Measurements from ENCODE around the gene LDLRAD3.

LDLRAD3 gene

DNA sequence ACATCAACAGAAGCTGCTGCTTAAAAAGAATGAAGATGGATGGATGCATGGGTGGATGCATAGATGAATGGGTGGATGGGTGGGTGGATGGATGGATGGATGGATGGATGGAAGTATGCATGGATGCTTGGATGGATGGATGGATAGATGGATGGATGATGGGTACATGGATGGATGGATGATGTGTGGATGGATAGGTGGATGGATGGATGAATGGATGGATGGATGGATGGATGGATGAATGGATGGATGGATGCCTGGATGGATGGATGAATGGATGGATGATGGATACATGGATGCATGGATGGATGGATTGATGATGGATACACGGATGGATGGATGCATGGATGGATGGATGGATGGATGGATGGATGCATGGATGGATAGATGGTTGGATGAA is 110.8 kb downstream of the LDLRAD3 start:
- Histone ChIP-seq H3K4me2 (ENCODE audit: low read depth, low read length, poor library complexity, severe bottlenecking) (no peak overlapping the region), H3K27me3 (ENCODE audit: insufficient read depth, low read length, poor library complexity, severe bottlenecking) (no peaks in the 10 kb centered on the region), H3K9ac (ENCODE audit: low read depth, low read length, poor library complexity, severe bottlenecking) (no peak overlapping the region), H3F3A (ENCODE audit: low read depth) (no peaks in the 10 kb centered on the region), H3K79me2 (ENCODE audit: insufficient read depth, low read length) (no peaks in the 10 kb centered on the region), H3K9me2 (replicated peaks; ENCODE audit: low read depth, low read length) (no peaks in the 10 kb centered on the region), H3K36me3 (ENCODE audit: insufficient read depth, low read length) (no peaks in the 10 kb centered on the region), H4K20me1 (ENCODE audit: insufficient read depth, low read length, poor library complexity, severe bottlenecking) (no peaks in the 10 kb centered on the region), H3K4me3 (ENCODE audit: low read length, poor library complexity, severe bottlenecking) (no peak overlapping the region), H2AFZ (ENCODE audit: low read length) (no peak overlapping the region), H3K4me1 (ENCODE audit: insufficient read depth, low read length, poor library complexity, severe bottlenecking) (no peaks in the 10 kb centered on the region), H3K9me3 (ENCODE audit: insufficient read depth, low read depth, low read length) (no peaks in the 10 kb centered on the region)
- TF ChIP-seq CTCF (conservative IDR thresholded peaks at IDR 0.05; ENCODE audit: low read length) (no peak), EZH2phosphoT487 (IDR thresholded peaks at IDR 0.05; ENCODE audit: borderline replicate concordance) (no peak)

DNA sequence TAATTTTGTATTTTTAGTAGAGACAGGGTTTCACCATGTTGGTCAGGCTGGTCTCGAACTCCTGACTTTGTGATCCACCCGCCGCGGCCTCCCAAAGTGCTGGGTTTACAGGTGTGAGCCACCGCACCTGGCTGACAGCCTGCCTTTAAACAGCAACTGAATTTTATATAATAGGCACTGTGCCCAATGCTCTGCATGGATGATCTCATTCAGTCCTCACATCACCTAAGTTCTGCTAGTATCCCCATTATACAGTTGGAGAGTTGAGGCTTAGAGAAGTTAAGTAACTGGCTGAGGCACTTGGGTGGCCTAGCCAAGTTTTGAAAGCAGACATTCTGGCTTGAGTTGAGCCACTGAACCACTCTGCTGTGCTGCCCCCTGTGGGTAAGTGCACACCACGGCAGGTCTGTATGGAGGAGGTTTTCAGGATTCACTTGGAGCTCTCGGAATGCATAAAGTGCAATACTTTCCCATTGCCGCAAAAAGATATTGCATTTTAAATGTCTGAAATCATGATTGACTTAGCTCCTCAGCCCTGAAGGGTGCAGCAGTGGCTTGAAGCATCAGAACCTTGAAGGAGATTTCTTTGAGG is 112.4 kb downstream of the LDLRAD3 start:
- no peaks in the 10 kb centered on the region for H3K9me2 ChIP-seq (replicated peaks; ENCODE audit: low read depth, low read length)
- H3K79me2 ChIP-seq (ENCODE audit: insufficient read depth, low read length) = no peaks in the 10 kb centered on the region
- no peaks in the 10 kb centered on the region; the same call in 1 of the 2 replicates for H3K9me3 ChIP-seq (ENCODE audit: insufficient read depth, low read depth, low read length)
- TF ChIP-seq CTCF (conservative IDR thresholded peaks at IDR 0.05; ENCODE audit: low read length) (peak; percentile 85), EZH2phosphoT487 (IDR thresholded peaks at IDR 0.05; ENCODE audit: borderline replicate concordance) (no peak)
- H3K27me3 ChIP-seq (ENCODE audit: insufficient read depth, low read length, poor library complexity, severe bottlenecking) = no peaks in the 10 kb centered on the region
- no peak overlapping the region for H3K4me2 ChIP-seq (ENCODE audit: low read depth, low read length, poor library complexity, severe bottlenecking)
- no peaks in the 10 kb centered on the region for H4K20me1 ChIP-seq (ENCODE audit: insufficient read depth, low read length, poor library complexity, severe bottlenecking)
- H3F3A ChIP-seq (ENCODE audit: low read depth) = no peaks in the 10 kb centered on the region
- H3K9ac ChIP-seq (ENCODE audit: low read depth, low read length, poor library complexity, severe bottlenecking) = no peak overlapping the region
- H3K4me3 ChIP-seq (ENCODE audit: low read length, poor library complexity, severe bottlenecking) = no peak overlapping the region
- H3K4me1 ChIP-seq (ENCODE audit: insufficient read depth, low read length, poor library complexity, severe bottlenecking) = no peaks in the 10 kb centered on the region
- no peaks in the 10 kb centered on the region for H3K36me3 ChIP-seq (ENCODE audit: insufficient read depth, low read length)
- H2AFZ ChIP-seq (ENCODE audit: low read length) = no peak overlapping the region

DNA sequence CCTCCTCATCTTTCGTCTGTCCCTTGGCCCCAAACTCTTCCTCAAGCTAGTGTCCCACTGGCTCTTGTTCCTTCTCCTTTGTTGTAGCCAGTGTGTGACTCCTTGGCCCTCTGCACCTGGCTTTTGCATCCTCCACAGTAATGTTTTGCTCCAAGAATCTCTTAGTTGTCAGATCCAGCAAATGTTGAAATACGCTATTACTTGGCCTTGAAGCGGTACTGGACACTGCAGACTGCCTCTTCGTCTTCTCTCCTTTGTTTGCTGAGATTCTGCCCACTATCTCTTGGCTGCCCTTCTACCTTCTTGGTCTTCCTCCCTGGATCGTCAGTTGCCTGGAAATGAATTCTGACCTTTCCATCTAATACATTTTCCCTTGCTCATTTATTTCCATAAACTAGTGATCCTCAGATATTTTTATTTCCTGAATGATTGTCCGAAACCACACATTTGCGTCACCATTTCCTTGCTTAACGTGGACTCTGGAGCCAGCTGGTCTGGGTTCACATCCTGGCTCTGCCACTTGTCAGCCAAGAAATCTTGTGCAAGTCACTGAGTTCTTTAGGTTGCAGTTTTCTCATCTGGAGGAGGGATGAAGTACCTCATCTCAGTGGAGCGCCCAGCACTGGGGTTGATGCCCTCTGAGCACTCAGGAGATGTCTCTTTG is 113.6 kb downstream of the LDLRAD3 start:
- TF ChIP-seq CTCF (conservative IDR thresholded peaks at IDR 0.05; ENCODE audit: low read length) (no peak), EZH2phosphoT487 (IDR thresholded peaks at IDR 0.05; ENCODE audit: borderline replicate concordance) (no peak)

More for the DNA sequence above, 113.6 kb downstream of the LDLRAD3 start:
- no peaks in the 10 kb centered on the region for H4K20me1 ChIP-seq (ENCODE audit: insufficient read depth, low read length, poor library complexity, severe bottlenecking)
- no peaks in the 10 kb centered on the region for H3K9me2 ChIP-seq (replicated peaks; ENCODE audit: low read depth, low read length)
- H3K27me3 ChIP-seq (ENCODE audit: insufficient read depth, low read length, poor library complexity, severe bottlenecking) = no peaks in the 10 kb centered on the region
- no peaks in the 10 kb centered on the region; the same call in 1 of the 2 replicates for H3K9me3 ChIP-seq (ENCODE audit: insufficient read depth, low read depth, low read length)
- H3K9ac ChIP-seq (ENCODE audit: low read depth, low read length, poor library complexity, severe bottlenecking) = no peak overlapping the region
- H3K79me2 ChIP-seq (ENCODE audit: insufficient read depth, low read length) = no peaks in the 10 kb centered on the region
- no peak overlapping the region for H2AFZ ChIP-seq (ENCODE audit: low read length)
- no peak overlapping the region for H3K4me3 ChIP-seq (ENCODE audit: low read length, poor library complexity, severe bottlenecking)
- no peaks in the 10 kb centered on the region for H3F3A ChIP-seq (ENCODE audit: low read depth)
- H3K4me2 ChIP-seq (ENCODE audit: low read depth, low read length, poor library complexity, severe bottlenecking) = no peak overlapping the region
- no peaks in the 10 kb centered on the region for H3K36me3 ChIP-seq (ENCODE audit: insufficient read depth, low read length)
- H3K4me1 ChIP-seq (ENCODE audit: insufficient read depth, low read length, poor library complexity, severe bottlenecking) = no peaks in the 10 kb centered on the region

Data from Loucy (cell line).